Cortex of kidney (tissue), 1 donor: ENCODE results near the gene LTBP1.
"Not testable (repeated sequence)": the region's sequence is repeated elsewhere in the genome, so short reads cannot be mapped to it uniquely, and the experiment has no call there.

ENCODE experiments used
- DNase-seq: peaks from one replicate; lab custom pipeline; 2025; lab: John Stamatoyannopoulos, UW

Gene LTBP1

GRCh38 chr2:33380719-33381118 is 434.0 kb downstream of the LTBP1 start:
- DNase-seq: no peak

GRCh38 chr2:33381301-33381858 is 434.6 kb downstream of the LTBP1 start:
- DNase-seq: no peak

- no peak for DNase-seq
Observed at GRCh38 chr2:33383855-33384598, 437.3 kb downstream of the LTBP1 start.

GRCh38 chr2:33384599-33384961 is 437.8 kb downstream of the LTBP1 start:
- no peak for DNase-seq

- DNase-seq: no peak
Observed at GRCh38 chr2:33388996-33389395, 442.2 kb downstream of the LTBP1 start.

GRCh38 chr2:33389695-33390094 is 442.9 kb downstream of the LTBP1 start:
- DNase-seq: not testable (repeated sequence)

GRCh38 chr2:33391529-33392255 is 444.9 kb downstream of the LTBP1 start:
- DNase-seq: no peak

- DNase-seq: no peak
Observed at GRCh38 chr2:33392366-33392765, 445.6 kb downstream of the LTBP1 start.

GRCh38 chr2:33395034-33395433 is 448.3 kb downstream of the LTBP1 start:
- no peak for DNase-seq

- DNase-seq: no peak
Observed at GRCh38 chr2:33395655-33396249, 449.0 kb downstream of the LTBP1 start.

- DNase-seq: no peak
Observed at GRCh38 chr2:33404321-33404720, 457.6 kb downstream of the LTBP1 start.

GRCh38 chr2:33406622-33407021 is 459.9 kb downstream of the LTBP1 start:
- no peak for DNase-seq

- DNase-seq: no peak
Observed at GRCh38 chr2:33408109-33408508, 461.4 kb downstream of the LTBP1 start.

- DNase-seq: no peak
Observed at GRCh38 chr2:33409417-33409955, 462.7 kb downstream of the LTBP1 start.

GRCh38 chr2:33411765-33412164 is 465.0 kb downstream of the LTBP1 start:
- DNase-seq: no peak

GRCh38 chr2:33412920-33413319 is 466.2 kb downstream of the LTBP1 start:
- no peak for DNase-seq

- no peak for DNase-seq
Observed at GRCh38 chr2:33419581-33420200, 472.9 kb downstream of the LTBP1 start.

GRCh38 chr2:33420726-33421125 is 474.0 kb downstream of the LTBP1 start:
- no peak for DNase-seq

GRCh38 chr2:33421820-33422219 is 475.1 kb downstream of the LTBP1 start:
- no peak for DNase-seq

GRCh38 chr2:33425161-33425560 is 478.4 kb downstream of the LTBP1 start:
- DNase-seq: no peak

- no peak for DNase-seq
Observed at GRCh38 chr2:33425586-33426031, 478.9 kb downstream of the LTBP1 start.

GRCh38 chr2:33426666-33427231 is 480.0 kb downstream of the LTBP1 start:
- no peak for DNase-seq
